SK-N-SH (cell line): ENCODE results near the gene SPON1.

ENCODE experiments used
- ELF1 ChIP-seq: IDR thresholded peaks from 2 replicates; pipeline ENCODE4 v1.4.0; 2012
- EP300 ChIP-seq, 2 experiments: IDR thresholded peaks; 2 replicates each; pipeline versions ENCODE4 v1.4.0 to v1.6.1; 2012; ENCODE audit warnings: borderline replicate concordance in 1 of 2, low read depth in 1 of 2, low read length in 1 of 2
- EZH2phosphoT487 ChIP-seq: fragments of 200-600 bp; sonication (generic); IDR thresholded peaks from 2 replicates; pipeline ENCODE4 v1.6.1; 2017; ENCODE audit warnings: low read depth, mixed run types, mild to moderate bottlenecking, antibody characterized with exemption, moderate library complexity, borderline replicate concordance
- FOXJ3 ChIP-seq: sonication (generic); formaldehyde crosslinking; IDR thresholded peaks from 2 replicates; pipeline ENCODE4 v1.5.1; 2020; ENCODE audit warnings: mild to moderate bottlenecking, missing genetic modification reagents
- FOXM1 ChIP-seq: IDR thresholded peaks from 2 replicates; pipeline ENCODE4 v1.4.0; 2012; ENCODE audit warnings: low read depth, mild to moderate bottlenecking
- MEF2A ChIP-seq: IDR thresholded peaks from 2 replicates; pipeline ENCODE4 v1.4.0; 2012; ENCODE audit warnings: low read depth, borderline replicate concordance
- MXI1 ChIP-seq: IDR thresholded peaks from 2 replicates; pipeline ENCODE4 v1.6.1; 2012; ENCODE audit warnings: mild to moderate bottlenecking, low read depth, low read length, improper control_type of control experiment
- NFIC ChIP-seq: IDR thresholded peaks from 2 replicates; pipeline ENCODE4 v1.4.0; 2012; ENCODE audit warnings: borderline replicate concordance
- POLR2AphosphoS5 ChIP-seq: IDR thresholded peaks from 2 replicates; pipeline ENCODE4 v1.6.1; 2012; ENCODE audit warnings: low read depth, low read length
- SMC3 ChIP-seq: IDR thresholded peaks from 2 replicates; pipeline ENCODE4 v1.6.1; 2012; ENCODE audit warnings: low read depth, low read length, improper control_type of control experiment
- TCF12 ChIP-seq: IDR thresholded peaks from 2 replicates; pipeline ENCODE4 v1.4.0; 2012
- TF ChIP-seq, protein P1 (sequence below): fragments of 200-600 bp; sonication (generic); IDR thresholded peaks from 2 replicates; pipeline ENCODE4 v1.6.1; 2017; ENCODE audit warnings: antibody characterized with exemption, mild to moderate bottlenecking, moderate library complexity
- TF ChIP-seq, protein P2 (sequence below): IDR thresholded peaks from 2 replicates; pipeline ENCODE4 v1.4.0; 2012; ENCODE audit warnings: low read depth, borderline replicate concordance
- TF ChIP-seq, protein P3 (sequence below): IDR thresholded peaks from 2 replicates; pipeline ENCODE4 v1.4.0; 2012; ENCODE audit warnings: low read depth

DNA sequence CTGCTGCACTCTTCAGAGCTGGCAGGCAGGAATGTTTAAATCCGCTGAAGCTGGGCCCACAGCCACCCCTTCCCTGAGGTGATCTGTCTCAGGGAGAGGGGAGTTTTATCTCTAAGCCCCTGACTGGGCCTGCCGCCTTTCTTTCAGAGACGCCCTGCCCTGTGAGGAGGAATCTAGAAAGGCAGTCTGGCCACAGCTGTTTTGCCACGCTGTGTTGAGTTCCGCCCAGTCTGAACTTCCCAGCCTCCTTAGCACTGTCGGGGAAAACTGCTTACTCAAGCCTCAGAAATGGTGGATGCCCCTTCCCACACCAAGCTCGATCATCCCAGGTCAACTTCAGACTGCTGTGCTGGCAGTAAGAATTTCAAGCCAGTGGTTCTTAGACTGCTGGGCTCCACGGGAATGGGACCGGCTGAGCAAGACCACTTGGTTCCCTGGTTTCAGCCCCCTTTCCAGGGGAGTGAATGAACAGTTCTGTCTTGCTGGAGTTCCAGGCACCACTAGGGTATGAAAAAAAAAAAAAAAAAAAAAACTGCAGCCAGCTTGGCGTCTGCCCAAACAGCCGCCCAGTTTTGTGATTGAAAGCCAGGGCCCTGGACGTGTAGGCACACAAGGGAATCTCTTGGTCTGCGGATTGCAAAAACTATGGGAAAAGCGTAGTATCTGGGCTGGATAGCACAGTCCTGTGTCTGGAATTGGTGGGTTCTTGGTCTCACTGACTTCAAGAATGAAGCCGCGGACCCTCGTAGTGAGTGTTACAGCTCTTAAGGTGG is 127.4 kb downstream of the SPON1 start:
- TF ChIP-seq, protein P1, sequence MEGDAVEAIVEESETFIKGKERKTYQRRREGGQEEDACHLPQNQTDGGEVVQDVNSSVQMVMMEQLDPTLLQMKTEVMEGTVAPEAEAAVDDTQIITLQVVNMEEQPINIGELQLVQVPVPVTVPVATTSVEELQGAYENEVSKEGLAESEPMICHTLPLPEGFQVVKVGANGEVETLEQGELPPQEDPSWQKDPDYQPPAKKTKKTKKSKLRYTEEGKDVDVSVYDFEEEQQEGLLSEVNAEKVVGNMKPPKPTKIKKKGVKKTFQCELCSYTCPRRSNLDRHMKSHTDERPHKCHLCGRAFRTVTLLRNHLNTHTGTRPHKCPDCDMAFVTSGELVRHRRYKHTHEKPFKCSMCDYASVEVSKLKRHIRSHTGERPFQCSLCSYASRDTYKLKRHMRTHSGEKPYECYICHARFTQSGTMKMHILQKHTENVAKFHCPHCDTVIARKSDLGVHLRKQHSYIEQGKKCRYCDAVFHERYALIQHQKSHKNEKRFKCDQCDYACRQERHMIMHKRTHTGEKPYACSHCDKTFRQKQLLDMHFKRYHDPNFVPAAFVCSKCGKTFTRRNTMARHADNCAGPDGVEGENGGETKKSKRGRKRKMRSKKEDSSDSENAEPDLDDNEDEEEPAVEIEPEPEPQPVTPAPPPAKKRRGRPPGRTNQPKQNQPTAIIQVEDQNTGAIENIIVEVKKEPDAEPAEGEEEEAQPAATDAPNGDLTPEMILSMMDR = no peak
- TF ChIP-seq EP300 (IDR thresholded peaks at IDR 0.05; ENCODE audit: borderline replicate concordance in 1 of 2, low read depth in 1 of 2, low read length in 1 of 2) (no peak), MEF2A (no peak), SMC3 (no peak), FOXM1 (no peak), FOXJ3 (CRISPR knock-in tag) (no peak), ELF1 (no peak), TCF12 (no peak), MXI1 (no peak), EZH2phosphoT487 (no peak), POLR2AphosphoS5 (no peak), NFIC (no peak)
- TF ChIP-seq, protein P2, sequence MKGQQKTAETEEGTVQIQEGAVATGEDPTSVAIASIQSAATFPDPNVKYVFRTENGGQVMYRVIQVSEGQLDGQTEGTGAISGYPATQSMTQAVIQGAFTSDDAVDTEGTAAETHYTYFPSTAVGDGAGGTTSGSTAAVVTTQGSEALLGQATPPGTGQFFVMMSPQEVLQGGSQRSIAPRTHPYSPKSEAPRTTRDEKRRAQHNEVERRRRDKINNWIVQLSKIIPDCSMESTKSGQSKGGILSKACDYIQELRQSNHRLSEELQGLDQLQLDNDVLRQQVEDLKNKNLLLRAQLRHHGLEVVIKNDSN = no peak
- TF ChIP-seq, protein P3, sequence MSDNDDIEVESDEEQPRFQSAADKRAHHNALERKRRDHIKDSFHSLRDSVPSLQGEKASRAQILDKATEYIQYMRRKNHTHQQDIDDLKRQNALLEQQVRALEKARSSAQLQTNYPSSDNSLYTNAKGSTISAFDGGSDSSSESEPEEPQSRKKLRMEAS = no peak
